ENCODE data around the gene HELLS.

DNA sequence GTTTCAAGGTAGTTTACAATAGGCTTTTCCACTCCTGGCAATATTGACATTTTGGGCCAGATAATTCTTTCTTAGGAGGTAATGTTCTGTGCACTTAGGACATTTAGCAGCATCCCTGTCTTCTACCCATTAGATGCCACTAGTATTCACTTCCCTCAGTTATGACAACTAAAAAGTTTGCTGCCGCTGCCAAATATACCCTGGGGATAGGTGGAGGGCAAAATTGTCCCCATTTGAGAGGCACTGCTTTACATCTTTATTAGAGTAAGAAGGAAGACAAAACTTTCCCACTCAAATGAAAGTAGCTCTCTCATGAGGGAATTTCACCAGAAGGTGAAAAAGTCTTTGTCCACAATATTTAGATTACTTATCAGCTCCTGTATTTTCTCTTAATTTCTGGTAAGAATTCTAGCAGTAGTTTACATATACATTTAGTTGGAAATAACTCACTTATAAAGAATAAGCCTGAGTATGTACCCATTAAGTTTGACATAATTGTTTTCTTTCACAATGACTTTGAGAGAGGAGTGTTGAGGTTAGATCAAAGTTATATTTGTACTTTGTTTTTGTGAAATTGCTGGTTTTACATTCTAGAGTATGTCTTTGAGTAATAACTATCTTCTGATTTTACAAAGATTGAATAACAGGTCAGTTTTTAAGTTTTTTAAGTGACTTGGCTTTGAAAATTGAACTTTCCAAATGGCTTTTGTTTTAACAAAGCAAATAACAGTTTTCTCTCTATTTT is 46.0 kb downstream of the HELLS start:
- TF ChIP-seq, protein P1, sequence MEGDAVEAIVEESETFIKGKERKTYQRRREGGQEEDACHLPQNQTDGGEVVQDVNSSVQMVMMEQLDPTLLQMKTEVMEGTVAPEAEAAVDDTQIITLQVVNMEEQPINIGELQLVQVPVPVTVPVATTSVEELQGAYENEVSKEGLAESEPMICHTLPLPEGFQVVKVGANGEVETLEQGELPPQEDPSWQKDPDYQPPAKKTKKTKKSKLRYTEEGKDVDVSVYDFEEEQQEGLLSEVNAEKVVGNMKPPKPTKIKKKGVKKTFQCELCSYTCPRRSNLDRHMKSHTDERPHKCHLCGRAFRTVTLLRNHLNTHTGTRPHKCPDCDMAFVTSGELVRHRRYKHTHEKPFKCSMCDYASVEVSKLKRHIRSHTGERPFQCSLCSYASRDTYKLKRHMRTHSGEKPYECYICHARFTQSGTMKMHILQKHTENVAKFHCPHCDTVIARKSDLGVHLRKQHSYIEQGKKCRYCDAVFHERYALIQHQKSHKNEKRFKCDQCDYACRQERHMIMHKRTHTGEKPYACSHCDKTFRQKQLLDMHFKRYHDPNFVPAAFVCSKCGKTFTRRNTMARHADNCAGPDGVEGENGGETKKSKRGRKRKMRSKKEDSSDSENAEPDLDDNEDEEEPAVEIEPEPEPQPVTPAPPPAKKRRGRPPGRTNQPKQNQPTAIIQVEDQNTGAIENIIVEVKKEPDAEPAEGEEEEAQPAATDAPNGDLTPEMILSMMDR (conservative IDR thresholded peaks at IDR 0.05; ENCODE audit: low read depth, low read length), result no peak
- TF ChIP-seq EZH2 (IDR thresholded peaks at IDR 0.05; ENCODE audit: borderline replicate concordance, low read depth, low read length, poor library complexity, severe bottlenecking), result no peak
